Measurements from ENCODE around the gene AZU1.

The AZU1 gene

GRCh38 chr19:791567-792305, 35.9 kb upstream of the AZU1 start:
- no peak overlapping the region for H3K9ac ChIP-seq (ENCODE audit: low read depth, low read length)
- H3K4me3 ChIP-seq (ENCODE audit: low read depth in 1 of 2, low read length in 2 of 2) = no peak overlapping the region
- TF ChIP-seq EZH2 (IDR thresholded peaks at IDR 0.05; ENCODE audit: borderline replicate concordance, low read depth, low read length, severe bottlenecking) = no peak
- TF ChIP-seq CTCF (IDR thresholded peaks at IDR 0.05; ENCODE audit: borderline replicate concordance, extremely low read depth, low read length, poor library complexity, severe bottlenecking) = no peak
- H3K4me2 ChIP-seq (ENCODE audit: insufficient read depth, low read length) = no peak overlapping the region
- H3K27ac ChIP-seq (ENCODE audit: low read length) = no peak overlapping the region
- no peaks in the 10 kb centered on the region for H4K20me1 ChIP-seq (ENCODE audit: insufficient read depth, low read length)
- H3K9me3 ChIP-seq (ENCODE audit: insufficient read depth, low read length, severe bottlenecking) = no peaks in the 10 kb centered on the region
- no peak overlapping the region for H2AFZ ChIP-seq (ENCODE audit: low read depth, low read length)
- DNase-seq (no peak), ATAC-seq (ENCODE audit: insufficient read depth, low read depth) (no peak)
- H3K4me1 ChIP-seq (ENCODE audit: insufficient read depth, low read length) = peaks cover 9% of the 10 kb centered on the region
- no peaks in the 10 kb centered on the region for H3K27me3 ChIP-seq (ENCODE audit: insufficient read depth, low read length, poor library complexity)
- H3K79me2 ChIP-seq (ENCODE audit: insufficient read depth, low read length) = peaks cover 11% of the 10 kb centered on the region
- no peaks in the 10 kb centered on the region; the same call in 1 of the 2 replicates for H3K36me3 ChIP-seq (ENCODE audit: insufficient read depth, low read length)

- no peak overlapping the region for H3K4me2 ChIP-seq (ENCODE audit: insufficient read depth, low read length)
- no peak overlapping the region for H3K27ac ChIP-seq (ENCODE audit: low read length)
These were observed 35.2 kb upstream of the AZU1 start for GRCh38 chr19:792306-792885.

GRCh38 chr19:793806-794205, 33.8 kb upstream of the AZU1 start:
- Histone ChIP-seq H3K36me3 (ENCODE audit: insufficient read depth, low read length) (peaks cover 10% of the 10 kb centered on the region), H3K4me2 (ENCODE audit: insufficient read depth, low read length) (no peak overlapping the region), H3K9ac (ENCODE audit: low read depth, low read length) (no peak overlapping the region), H3K4me1 (ENCODE audit: insufficient read depth, low read length) (peaks cover 13% of the 10 kb centered on the region), H4K20me1 (ENCODE audit: insufficient read depth, low read length) (peaks cover 9% of the 10 kb centered on the region), H2AFZ (ENCODE audit: low read depth, low read length) (no peak overlapping the region), H3K9me3 (ENCODE audit: insufficient read depth, low read length, severe bottlenecking) (no peaks in the 10 kb centered on the region), H3K4me3 (ENCODE audit: low read depth in 1 of 2, low read length in 2 of 2) (no peak overlapping the region), H3K79me2 (ENCODE audit: insufficient read depth, low read length) (peaks cover 26% of the 10 kb centered on the region), H3K27ac (ENCODE audit: low read length) (no peak overlapping the region), H3K27me3 (ENCODE audit: insufficient read depth, low read length, poor library complexity) (no peaks in the 10 kb centered on the region)
- ATAC-seq (ENCODE audit: insufficient read depth, low read depth) (no peak), DNase-seq (no peak)
- TF ChIP-seq EZH2 (IDR thresholded peaks at IDR 0.05; ENCODE audit: borderline replicate concordance, low read depth, low read length, severe bottlenecking) = no peak
- no peak for TF ChIP-seq CTCF (IDR thresholded peaks at IDR 0.05; ENCODE audit: borderline replicate concordance, extremely low read depth, low read length, poor library complexity, severe bottlenecking)

More at GRCh38 chr19:792306-792885, 35.2 kb upstream of the AZU1 start:
- Histone ChIP-seq H3K4me1 (ENCODE audit: insufficient read depth, low read length) (peaks cover 9% of the 10 kb centered on the region), H3K4me3 (ENCODE audit: low read depth in 1 of 2, low read length in 2 of 2) (no peak overlapping the region), H4K20me1 (ENCODE audit: insufficient read depth, low read length) (no peaks in the 10 kb centered on the region), H3K9ac (ENCODE audit: low read depth, low read length) (no peak overlapping the region), H2AFZ (ENCODE audit: low read depth, low read length) (no peak overlapping the region), H3K27me3 (ENCODE audit: insufficient read depth, low read length, poor library complexity) (no peaks in the 10 kb centered on the region), H3K79me2 (ENCODE audit: insufficient read depth, low read length) (peaks cover 12% of the 10 kb centered on the region), H3K9me3 (ENCODE audit: insufficient read depth, low read length, severe bottlenecking) (no peaks in the 10 kb centered on the region), H3K36me3 (ENCODE audit: insufficient read depth, low read length) (no peaks in the 10 kb centered on the region; the same call in 1 of the 2 replicates)
- no peak for TF ChIP-seq EZH2 (IDR thresholded peaks at IDR 0.05; ENCODE audit: borderline replicate concordance, low read depth, low read length, severe bottlenecking)
- TF ChIP-seq CTCF (IDR thresholded peaks at IDR 0.05; ENCODE audit: borderline replicate concordance, extremely low read depth, low read length, poor library complexity, severe bottlenecking) = no peak
- no peak for DNase-seq
- ATAC-seq (ENCODE audit: insufficient read depth, low read depth) = no peak

Measured in DND-41 (cell line).